ENCODE measurements around the gene ADAM17.
"Not testable (repeated sequence)": the region's sequence is repeated elsewhere in the genome, so short reads cannot be mapped to it uniquely, and the experiment has no call there.

ADAM17 gene

GRCh38 chr2:9590641-9591040 is 35.0 kb upstream of the ADAM17 start:
- WGBS, 2 experiments (ENCODE audit: insufficient coverage in 2 of 2), result no CpG with 5 or more reads among the region's 3 CpGs
- Histone ChIP-seq H3K9me3 (ENCODE audit: control insufficient read depth, low read length) (no peaks in the 10 kb centered on the region), H3K4me3 (ENCODE audit: extremely low read depth, insufficient read depth, low read length, poor library complexity, severe bottlenecking) (no peak overlapping the region), H3K36me3 (ENCODE audit: control insufficient read depth, insufficient read depth, low read length) (peaks cover 66% of the 10 kb centered on the region), H3K4me1 (ENCODE audit: control insufficient read depth, insufficient read depth, low read length, poor library complexity, severe bottlenecking) (peaks cover 7% of the 10 kb centered on the region), H3K27ac (ENCODE audit: low read depth, low read length, severe bottlenecking) (no peak overlapping the region)

- H3K27ac ChIP-seq (ENCODE audit: low read depth, low read length, severe bottlenecking), result no peak overlapping the region
- 100% methylated on average over 1 of the region's 3 CpGs; no CpG with 5 or more reads in 1 of the 2 experiments for WGBS, 2 experiments (ENCODE audit: insufficient coverage in 2 of 2)
- H3K36me3 ChIP-seq (ENCODE audit: control insufficient read depth, insufficient read depth, low read length), result peaks cover 82% of the 10 kb centered on the region
- H3K4me3 ChIP-seq (ENCODE audit: extremely low read depth, insufficient read depth, low read length, poor library complexity, severe bottlenecking), result no peak overlapping the region
- H3K4me1 ChIP-seq (ENCODE audit: control insufficient read depth, insufficient read depth, low read length, poor library complexity, severe bottlenecking), result no peaks in the 10 kb centered on the region
- H3K9me3 ChIP-seq (ENCODE audit: control insufficient read depth, low read length), result no peaks in the 10 kb centered on the region
Measured at GRCh38 chr2:9586465-9586864, 30.8 kb upstream of the ADAM17 start.

- no peak overlapping the region for H3K27ac ChIP-seq (ENCODE audit: low read depth, low read length, severe bottlenecking)
- H3K36me3 ChIP-seq (ENCODE audit: control insufficient read depth, insufficient read depth, low read length), result peaks cover 75% of the 10 kb centered on the region
- 91 to 97% methylated on average over 3 to 4 of the region's 5 CpGs for WGBS, 2 experiments (ENCODE audit: insufficient coverage in 2 of 2)
- H3K4me1 ChIP-seq (ENCODE audit: control insufficient read depth, insufficient read depth, low read length, poor library complexity, severe bottlenecking), result no peaks in the 10 kb centered on the region
- H3K4me3 ChIP-seq (ENCODE audit: extremely low read depth, insufficient read depth, low read length, poor library complexity, severe bottlenecking), result no peak overlapping the region
- no peaks in the 10 kb centered on the region for H3K9me3 ChIP-seq (ENCODE audit: control insufficient read depth, low read length)
Measured at GRCh38 chr2:9585486-9585885, 29.9 kb upstream of the ADAM17 start.

GRCh38 chr2:9584902-9585301 is 29.3 kb upstream of the ADAM17 start:
- not testable (repeated sequence) for H3K4me3 ChIP-seq (ENCODE audit: extremely low read depth, insufficient read depth, low read length, poor library complexity, severe bottlenecking); H3K9me3 ChIP-seq (ENCODE audit: control insufficient read depth, low read length); H3K4me1 ChIP-seq (ENCODE audit: control insufficient read depth, insufficient read depth, low read length, poor library complexity, severe bottlenecking); H3K27ac ChIP-seq (ENCODE audit: low read depth, low read length, severe bottlenecking)
- peaks cover 79% of the 10 kb centered on the region for H3K36me3 ChIP-seq (ENCODE audit: control insufficient read depth, insufficient read depth, low read length)

- H3K27ac ChIP-seq (ENCODE audit: low read depth, low read length, severe bottlenecking), result no peak overlapping the region
- H3K9me3 ChIP-seq (ENCODE audit: control insufficient read depth, low read length), result no peaks in the 10 kb centered on the region
- peaks cover 59% of the 10 kb centered on the region for H3K36me3 ChIP-seq (ENCODE audit: control insufficient read depth, insufficient read depth, low read length)
- no peak overlapping the region for H3K4me3 ChIP-seq (ENCODE audit: extremely low read depth, insufficient read depth, low read length, poor library complexity, severe bottlenecking)
- 93 to 96% methylated on average over 3 to 5 of the region's 5 CpGs for WGBS, 2 experiments (ENCODE audit: insufficient coverage in 2 of 2)
- no peaks in the 10 kb centered on the region for H3K4me1 ChIP-seq (ENCODE audit: control insufficient read depth, insufficient read depth, low read length, poor library complexity, severe bottlenecking)
Measured at GRCh38 chr2:9582624-9583023, 27.0 kb upstream of the ADAM17 start.

GRCh38 chr2:9578467-9579235 is 23.0 kb upstream of the ADAM17 start:
- no peak overlapping the region for H3K4me3 ChIP-seq (ENCODE audit: extremely low read depth, insufficient read depth, low read length, poor library complexity, severe bottlenecking)
- H3K36me3 ChIP-seq (ENCODE audit: control insufficient read depth, insufficient read depth, low read length), result peaks cover 25% of the 10 kb centered on the region
- no peak overlapping the region for H3K27ac ChIP-seq (ENCODE audit: low read depth, low read length, severe bottlenecking)
- 95 to 96% methylated on average over 7 to 9 of the region's 9 CpGs for WGBS, 2 experiments (ENCODE audit: insufficient coverage in 2 of 2)
- no peaks in the 10 kb centered on the region for H3K9me3 ChIP-seq (ENCODE audit: control insufficient read depth, low read length)
- no peaks in the 10 kb centered on the region for H3K4me1 ChIP-seq (ENCODE audit: control insufficient read depth, insufficient read depth, low read length, poor library complexity, severe bottlenecking)

- no peaks in the 10 kb centered on the region for H3K9me3 ChIP-seq (ENCODE audit: control insufficient read depth, low read length)
- 93% methylated on average over 2 of the region's 2 CpGs; no CpG with 5 or more reads in 1 of the 2 experiments for WGBS, 2 experiments (ENCODE audit: insufficient coverage in 2 of 2)
- peaks cover 3% of the 10 kb centered on the region for H3K4me1 ChIP-seq (ENCODE audit: control insufficient read depth, insufficient read depth, low read length, poor library complexity, severe bottlenecking)
- no peak overlapping the region for H3K4me3 ChIP-seq (ENCODE audit: extremely low read depth, insufficient read depth, low read length, poor library complexity, severe bottlenecking)
- no peaks in the 10 kb centered on the region for H3K36me3 ChIP-seq (ENCODE audit: control insufficient read depth, insufficient read depth, low read length)
- H3K27ac ChIP-seq (ENCODE audit: low read depth, low read length, severe bottlenecking), result no peak overlapping the region
Measured at GRCh38 chr2:9574331-9574730, 18.7 kb upstream of the ADAM17 start.

- no peaks in the 10 kb centered on the region for H3K36me3 ChIP-seq (ENCODE audit: control insufficient read depth, insufficient read depth, low read length)
- H3K4me3 ChIP-seq (ENCODE audit: extremely low read depth, insufficient read depth, low read length, poor library complexity, severe bottlenecking), result no peak overlapping the region
- H3K27ac ChIP-seq (ENCODE audit: low read depth, low read length, severe bottlenecking), result no peak overlapping the region
- H3K4me1 ChIP-seq (ENCODE audit: control insufficient read depth, insufficient read depth, low read length, poor library complexity, severe bottlenecking), result peaks cover 3% of the 10 kb centered on the region
- H3K9me3 ChIP-seq (ENCODE audit: control insufficient read depth, low read length), result no peaks in the 10 kb centered on the region
- WGBS, 2 experiments (ENCODE audit: insufficient coverage in 2 of 2), result 70 to 90% methylated on average over 1 to 3 of the region's 4 CpGs
Measured at GRCh38 chr2:9573840-9574239, 18.2 kb upstream of the ADAM17 start.

GRCh38 chr2:9573013-9573720 is 17.5 kb upstream of the ADAM17 start:
- Histone ChIP-seq H3K9me3 (ENCODE audit: control insufficient read depth, low read length) (no peaks in the 10 kb centered on the region), H3K4me3 (ENCODE audit: extremely low read depth, insufficient read depth, low read length, poor library complexity, severe bottlenecking) (no peak overlapping the region), H3K27ac (ENCODE audit: low read depth, low read length, severe bottlenecking) (no peak overlapping the region), H3K4me1 (ENCODE audit: control insufficient read depth, insufficient read depth, low read length, poor library complexity, severe bottlenecking) (peaks cover 3% of the 10 kb centered on the region), H3K36me3 (ENCODE audit: control insufficient read depth, insufficient read depth, low read length) (no peaks in the 10 kb centered on the region)
- no CpG with 5 or more reads among the region's 1 CpG for WGBS, 2 experiments (ENCODE audit: insufficient coverage in 2 of 2)

GRCh38 chr2:9570182-9571060 is 14.8 kb upstream of the ADAM17 start:
- Histone ChIP-seq H3K27ac (ENCODE audit: low read depth, low read length, severe bottlenecking) (peak overlapping the region; percentile 29), H3K4me3 (ENCODE audit: extremely low read depth, insufficient read depth, low read length, poor library complexity, severe bottlenecking) (no peak overlapping the region), H3K4me1 (ENCODE audit: control insufficient read depth, insufficient read depth, low read length, poor library complexity, severe bottlenecking) (peaks cover 3% of the 10 kb centered on the region), H3K36me3 (ENCODE audit: control insufficient read depth, insufficient read depth, low read length) (no peaks in the 10 kb centered on the region), H3K9me3 (ENCODE audit: control insufficient read depth, low read length) (no peaks in the 10 kb centered on the region)
- 89 to 90% methylated on average over 1 to 2 of the region's 4 CpGs for WGBS, 2 experiments (ENCODE audit: insufficient coverage in 2 of 2)

All from mesodermal cell (in vitro differentiated cells).